IMR-90 (cell line): ENCODE data around the gene MKX.

Source experiments
- POLR2A ChIP-seq: IDR thresholded peaks from 2 replicates; pipeline ENCODE4 v1.6.1; 2012; ENCODE audit warnings: mild to moderate bottlenecking, low read depth, low read length
- SMC3 ChIP-seq: fragments of 150-350 bp; IDR thresholded peaks from 2 replicates; pipeline ENCODE4 v1.6.1; 2016; ENCODE audit warnings: low read depth, mild to moderate bottlenecking, antibody characterized with exemption, low read length, moderate library complexity
- TF ChIP-seq, protein P1 (sequence below): conservative IDR thresholded peaks from 2 replicates; pipeline ENCODE4 v1.5.1; 2012; ENCODE audit warnings: mild to moderate bottlenecking, low read depth, low read length, improper control_type of control experiment
- TF ChIP-seq, protein P2 (sequence below): fragments of 150-350 bp; IDR thresholded peaks from 2 replicates; pipeline ENCODE4 v1.6.1; 2016; ENCODE audit warnings: low read depth, mild to moderate bottlenecking, low read length, moderate library complexity, borderline replicate concordance

DNA sequence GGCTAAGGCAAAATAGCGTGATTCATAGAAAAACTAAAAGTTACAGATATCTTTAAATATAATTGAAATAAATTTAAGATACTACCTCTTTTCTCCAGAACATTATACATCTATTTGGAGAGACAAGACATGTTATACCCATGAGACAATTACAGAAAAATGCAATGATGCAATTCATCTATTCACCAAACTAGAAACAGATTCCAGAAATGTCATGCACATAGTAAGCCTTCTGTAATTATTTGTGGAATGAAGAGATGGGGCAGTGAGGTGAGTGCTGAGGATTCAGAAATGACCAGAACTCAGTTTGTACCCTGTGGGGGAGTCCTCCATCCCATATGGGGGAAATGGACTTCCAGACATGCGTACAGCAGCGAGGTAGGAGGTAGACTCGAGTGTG is 99.4 kb downstream of the MKX start:
- TF ChIP-seq POLR2A (no peak), SMC3 (no peak)
- TF ChIP-seq, protein P1, sequence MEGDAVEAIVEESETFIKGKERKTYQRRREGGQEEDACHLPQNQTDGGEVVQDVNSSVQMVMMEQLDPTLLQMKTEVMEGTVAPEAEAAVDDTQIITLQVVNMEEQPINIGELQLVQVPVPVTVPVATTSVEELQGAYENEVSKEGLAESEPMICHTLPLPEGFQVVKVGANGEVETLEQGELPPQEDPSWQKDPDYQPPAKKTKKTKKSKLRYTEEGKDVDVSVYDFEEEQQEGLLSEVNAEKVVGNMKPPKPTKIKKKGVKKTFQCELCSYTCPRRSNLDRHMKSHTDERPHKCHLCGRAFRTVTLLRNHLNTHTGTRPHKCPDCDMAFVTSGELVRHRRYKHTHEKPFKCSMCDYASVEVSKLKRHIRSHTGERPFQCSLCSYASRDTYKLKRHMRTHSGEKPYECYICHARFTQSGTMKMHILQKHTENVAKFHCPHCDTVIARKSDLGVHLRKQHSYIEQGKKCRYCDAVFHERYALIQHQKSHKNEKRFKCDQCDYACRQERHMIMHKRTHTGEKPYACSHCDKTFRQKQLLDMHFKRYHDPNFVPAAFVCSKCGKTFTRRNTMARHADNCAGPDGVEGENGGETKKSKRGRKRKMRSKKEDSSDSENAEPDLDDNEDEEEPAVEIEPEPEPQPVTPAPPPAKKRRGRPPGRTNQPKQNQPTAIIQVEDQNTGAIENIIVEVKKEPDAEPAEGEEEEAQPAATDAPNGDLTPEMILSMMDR = no peak
- TF ChIP-seq, protein P2, sequence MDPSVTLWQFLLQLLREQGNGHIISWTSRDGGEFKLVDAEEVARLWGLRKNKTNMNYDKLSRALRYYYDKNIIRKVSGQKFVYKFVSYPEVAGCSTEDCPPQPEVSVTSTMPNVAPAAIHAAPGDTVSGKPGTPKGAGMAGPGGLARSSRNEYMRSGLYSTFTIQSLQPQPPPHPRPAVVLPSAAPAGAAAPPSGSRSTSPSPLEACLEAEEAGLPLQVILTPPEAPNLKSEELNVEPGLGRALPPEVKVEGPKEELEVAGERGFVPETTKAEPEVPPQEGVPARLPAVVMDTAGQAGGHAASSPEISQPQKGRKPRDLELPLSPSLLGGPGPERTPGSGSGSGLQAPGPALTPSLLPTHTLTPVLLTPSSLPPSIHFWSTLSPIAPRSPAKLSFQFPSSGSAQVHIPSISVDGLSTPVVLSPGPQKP = no peak
